CD4-positive, alpha-beta T cell treated with Interleukin-1 beta for 1 hour (primary cell): ENCODE data around the gene IYD.
"Not testable (repeated sequence)": the region's sequence is repeated elsewhere in the genome, so short reads cannot be mapped to it uniquely, and the experiment has no call there.

Experiments used
- DNase-seq, 2 donors: peaks; one replicate each; pipeline ENCODE4 v3.0.0-alpha.2; 2020 to 2022

Gene IYD

GRCh38 chr6:150352321-150353296 is 16.2 kb upstream of the IYD start:
- no peak for DNase-seq

- DNase-seq: no peak
Observed at GRCh38 chr6:150353445-150353844, 15.4 kb upstream of the IYD start.

- no peak for DNase-seq
Observed at GRCh38 chr6:150354754-150355571, 13.8 kb upstream of the IYD start.

GRCh38 chr6:150355932-150356331 is 12.9 kb upstream of the IYD start:
- DNase-seq: no peak

GRCh38 chr6:150361876-150362275 is 6.9 kb upstream of the IYD start:
- DNase-seq: no peak

GRCh38 chr6:150363733-150364132 is 5.1 kb upstream of the IYD start:
- no peak for DNase-seq

GRCh38 chr6:150366118-150366778 is 2.6 kb upstream of the IYD start:
- no peak for DNase-seq

GRCh38 chr6:150369408-150369807 is 596 bp downstream of the IYD start:
- DNase-seq: no peak

- no peak for DNase-seq
Observed at GRCh38 chr6:150370112-150370511, 1.3 kb downstream of the IYD start.

- no peak for DNase-seq
Observed at GRCh38 chr6:150371356-150371755, 2.5 kb downstream of the IYD start.

GRCh38 chr6:150372051-150372450 is 3.2 kb downstream of the IYD start:
- no peak for DNase-seq

- no peak for DNase-seq
Observed at GRCh38 chr6:150373260-150373701, 4.5 kb downstream of the IYD start.

GRCh38 chr6:150374346-150374745 is 5.5 kb downstream of the IYD start:
- not testable (repeated sequence) for DNase-seq

GRCh38 chr6:150377211-150377781 is 8.5 kb downstream of the IYD start:
- DNase-seq: no peak

- no peak for DNase-seq
Observed at GRCh38 chr6:150380256-150380655, 11.4 kb downstream of the IYD start.

GRCh38 chr6:150382171-150382570 is 13.4 kb downstream of the IYD start:
- DNase-seq: no peak

- no peak for DNase-seq
Observed at GRCh38 chr6:150391414-150391813, 22.6 kb downstream of the IYD start.

GRCh38 chr6:150391890-150392289 is 23.1 kb downstream of the IYD start:
- no peak for DNase-seq

- no peak for DNase-seq
Observed at GRCh38 chr6:150392452-150393220, 23.8 kb downstream of the IYD start.

- DNase-seq: no peak
Observed at GRCh38 chr6:150394053-150394898, 25.5 kb downstream of the IYD start.

- DNase-seq: no peak
Observed at GRCh38 chr6:150394899-150395295, 26.1 kb downstream of the IYD start.
